H1 (cell line): ENCODE data around the gene SMTN. TPM values are rescaled to one million over a fixed set of nuclear protein-coding genes. Genes with fewer than 3 reads are reported as not detected.

Source experiments
- CTCF ChIA-PET: fragments of 300-600 bp; sonication (Branson Sonifier 250); formaldehyde crosslinking; loops from one replicate; lab custom pipeline; 2021; ENCODE audit not compliant: partially characterized antibody; lab: Charles Lee
- POLR2A ChIA-PET: fragments of 300-600 bp; sonication (Branson Sonifier 250); formaldehyde crosslinking; loops from one replicate; lab custom pipeline; 2021; ENCODE audit warnings: inconsistent platforms; ENCODE audit not compliant: partially characterized antibody; lab: Charles Lee
- DNase-seq, 2 experiments: peaks; one replicate each; pipeline versions ENCODE4 v3.0.0 to v3.0.0-alpha.2; 2010 to 2022; ENCODE audit warnings: low spot score in 2 of 2, low read depth in 1 of 2, mixed read lengths in 1 of 2
- FAIRE-seq: peaks from 2 replicates; lab custom pipeline; 2011; peaks lifted over from hg19 to GRCh38; lab: Jason Lieb, UNC
- H2AFZ ChIP-seq: 2 replicates; pipeline ENCODE4 v1.8.1; 2012; ENCODE audit warnings: low read length, inconsistent platforms
- H2AK5ac ChIP-seq: 2 replicates; pipeline ENCODE4 v1.6.1; 2013; ENCODE audit warnings: low read depth, low read length
- H2BK120ac ChIP-seq: replicated peaks from 2 replicates; pipeline ENCODE3; 2013; ENCODE audit warnings: low read depth, low read length, inconsistent platforms
- H2BK12ac ChIP-seq: 2 replicates; pipeline ENCODE4 v1.6.1; 2013; ENCODE audit warnings: low read depth, low read length
- H2BK15ac ChIP-seq: 2 replicates; pipeline ENCODE4 v1.6.1; 2013; ENCODE audit warnings: low read length
- H2BK20ac ChIP-seq: 2 replicates; pipeline ENCODE4 v1.6.1; 2013; ENCODE audit warnings: low read length
- H2BK5ac ChIP-seq: 2 replicates; pipeline ENCODE4 v1.6.1; 2013; ENCODE audit warnings: low read depth, low read length
- H3K14ac ChIP-seq: 2 replicates; pipeline ENCODE4 v1.6.1; 2013; ENCODE audit warnings: inconsistent platforms; ENCODE audit not compliant: insufficient read length
- H3K18ac ChIP-seq: 2 replicates; pipeline ENCODE4 v1.6.1; 2013; ENCODE audit warnings: low read length; ENCODE audit errors: extremely low read depth
- H3K23ac ChIP-seq: 2 replicates; pipeline ENCODE4 v1.6.1; 2013; ENCODE audit warnings: inconsistent platforms; ENCODE audit not compliant: insufficient read length
- H3K23me2 ChIP-seq: 2 replicates; pipeline ENCODE4 v1.6.1; 2013; ENCODE audit warnings: low read depth, low read length
- H3K27ac ChIP-seq: 2 replicates; pipeline ENCODE4 v1.6.1; 2011; ENCODE audit warnings: low read depth, low read length, inconsistent platforms
- H3K27me3 ChIP-seq, 4 experiments: replicated peaks in 1 of 4; 1 replicate in 1 of 4; 2 replicates in 3 of 4; pipeline versions ENCODE4 v1.6.1 to v1.8.1; 2011 to 2013; ENCODE audit warnings: low read length in 3 of 4, mild to moderate bottlenecking in 3 of 4, inconsistent platforms in 2 of 4, mixed read lengths in 2 of 4, moderate library complexity in 1 of 4; ENCODE audit not compliant: control insufficient read depth in 3 of 4, insufficient read depth in 3 of 4; ENCODE audit errors: extremely low read depth in 1 of 4
- H3K36me3 ChIP-seq, 4 experiments: 2 replicates each; pipeline versions ENCODE4 v1.6.1 to v1.8.1; 2011 to 2013; ENCODE audit warnings: mild to moderate bottlenecking in 4 of 4, low read length in 3 of 4, moderate library complexity in 2 of 4, control low read depth in 1 of 4, inconsistent platforms in 1 of 4; ENCODE audit not compliant: insufficient read depth in 4 of 4, control insufficient read depth in 2 of 4
- H3K4ac ChIP-seq: replicated peaks from 2 replicates; pipeline ENCODE3; 2013; ENCODE audit warnings: low read length, low read depth, mixed read lengths, inconsistent platforms; ENCODE audit not compliant: insufficient read length
- H3K4me1 ChIP-seq, 4 experiments: replicated peaks in 1 of 4; 1 replicate in 1 of 4; 2 replicates in 3 of 4; pipeline versions ENCODE4 v1.6.1 to v1.8.1; 2011 to 2013; ENCODE audit warnings: low read length in 3 of 4, inconsistent platforms in 2 of 4, mixed read lengths in 1 of 4; ENCODE audit not compliant: insufficient read depth in 4 of 4, control insufficient read depth in 3 of 4
- H3K4me2 ChIP-seq, 2 experiments: 2 replicates each; pipeline versions ENCODE4 v1.6.1 to v1.8.1; 2011 to 2013; ENCODE audit warnings: low read depth in 2 of 2, low read length in 2 of 2, control low read depth in 1 of 2, inconsistent platforms in 1 of 2, mild to moderate bottlenecking in 1 of 2; ENCODE audit not compliant: insufficient read depth in 1 of 2
- H3K4me3 ChIP-seq, 4 experiments: fragments of 200-600, 300-600 bp in 1 of 4; sonication (generic), shearing (Covaris generic), sonication (Bioruptor Twin) in 1 of 4; 2 replicates each; pipeline versions ENCODE4 v1.5.1 to v1.8.1; 2011 to 2016; ENCODE audit warnings: low read length in 4 of 4, low read depth in 3 of 4, control low read depth in 2 of 4, inconsistent platforms in 2 of 4, mild to moderate bottlenecking in 2 of 4, mixed read lengths in 1 of 4, moderate library complexity in 1 of 4; ENCODE audit not compliant: insufficient read depth in 2 of 4; ENCODE audit errors: extremely low read depth in 1 of 4
- H3K56ac ChIP-seq: replicated peaks from 2 replicates; pipeline ENCODE3; 2013; ENCODE audit warnings: low read depth, mild to moderate bottlenecking, mixed read lengths, low read length, inconsistent platforms; ENCODE audit not compliant: insufficient read length
- H3K79me1 ChIP-seq: 2 replicates; pipeline ENCODE4 v1.6.1; 2013; ENCODE audit warnings: low read depth, low read length, control low read depth
- H3K79me2 ChIP-seq, 2 experiments: 2 replicates each; pipeline versions ENCODE4 v1.6.1 to v1.8.1; 2012 to 2013; ENCODE audit warnings: low read length in 2 of 2, mild to moderate bottlenecking in 2 of 2, inconsistent platforms in 1 of 2; ENCODE audit not compliant: insufficient read depth in 2 of 2, control insufficient read depth in 1 of 2
- H3K9ac ChIP-seq, 4 experiments: replicated peaks in 1 of 4; 1 replicate in 1 of 4; 2 replicates in 3 of 4; pipeline versions ENCODE4 v1.6.1 to v1.8.1; 2011 to 2013; ENCODE audit warnings: low read depth in 3 of 4, low read length in 3 of 4, control low read depth in 2 of 4, mild to moderate bottlenecking in 2 of 4, moderate library complexity in 2 of 4, inconsistent platforms in 1 of 4; ENCODE audit errors: extremely low read depth in 1 of 4
- H3K9me3 ChIP-seq, 2 experiments: 2 replicates each; pipeline versions ENCODE4 v1.6.1 to v1.8.1; 2012 to 2013; ENCODE audit warnings: mild to moderate bottlenecking in 2 of 2, moderate library complexity in 2 of 2, control low read depth in 1 of 2, inconsistent platforms in 1 of 2, low read depth in 1 of 2, low read length in 1 of 2, mixed read lengths in 1 of 2; ENCODE audit not compliant: insufficient read depth in 2 of 2
- H4K20me1 ChIP-seq, 2 experiments: replicated peaks in 1 of 2; 2 replicates each; pipeline versions ENCODE3 to v1.8.1; 2011 to 2013; ENCODE audit warnings: inconsistent platforms in 2 of 2, low read length in 2 of 2, mild to moderate bottlenecking in 1 of 2; ENCODE audit not compliant: insufficient read depth in 2 of 2, control insufficient read depth in 1 of 2
- H4K5ac ChIP-seq: 2 replicates; pipeline ENCODE4 v1.6.1; 2013; ENCODE audit warnings: low read length, low read depth, mixed read lengths, inconsistent platforms; ENCODE audit not compliant: insufficient read length
- H4K8ac ChIP-seq: 2 replicates; pipeline ENCODE4 v1.8.0; 2013; ENCODE audit warnings: mild to moderate bottlenecking, moderate library complexity, low read length, inconsistent platforms; ENCODE audit not compliant: insufficient read depth; ENCODE audit errors: extremely low read depth
- H4K91ac ChIP-seq: replicated peaks from 2 replicates; pipeline ENCODE3; 2013; ENCODE audit warnings: low read length, mixed read lengths, inconsistent platforms; ENCODE audit not compliant: insufficient read length
- CHD2 ChIP-seq: IDR thresholded peaks from 2 replicates; pipeline ENCODE4 v1.6.1; 2012; ENCODE audit warnings: low read length, improper control_type of control experiment
- JUND ChIP-seq: IDR thresholded peaks from 2 replicates; pipeline ENCODE4 v1.6.1; 2011; ENCODE audit warnings: mild to moderate bottlenecking, improper control_type of control experiment, low read length
- KDM5A ChIP-seq: fragments of 200-600 bp; IDR thresholded peaks from 2 replicates; pipeline ENCODE4 v1.7.1; 2012; ENCODE audit warnings: mild to moderate bottlenecking, low read length, inconsistent platforms, mixed read lengths
- POLR2A ChIP-seq, 2 experiments: IDR thresholded peaks; 1 replicate in 1 of 2; 2 replicates in 1 of 2; pipeline ENCODE4 v1.6.1; 2011; ENCODE audit warnings: low read depth in 2 of 2, low read length in 2 of 2, mild to moderate bottlenecking in 2 of 2; ENCODE audit errors: control extremely low read depth in 1 of 2
- POLR2AphosphoS5 ChIP-seq: IDR thresholded peaks from 2 replicates; pipeline ENCODE4 v1.6.1; 2011; ENCODE audit warnings: low read depth, low read length
- RXRA ChIP-seq: IDR thresholded peaks from 2 replicates; pipeline ENCODE4 v1.6.1; 2011; ENCODE audit warnings: low read depth, mild to moderate bottlenecking, low read length, moderate library complexity; ENCODE audit not compliant: insufficient read depth
- SAP30 ChIP-seq: fragments of 300-600 bp; sonication (generic); IDR thresholded peaks from 2 replicates; pipeline ENCODE4 v1.7.1; 2012; ENCODE audit warnings: low read length, moderate library complexity, mild to moderate bottlenecking, inconsistent platforms; ENCODE audit not compliant: insufficient read depth, insufficient replicate concordance
- SIX5 ChIP-seq: IDR thresholded peaks from 2 replicates; pipeline ENCODE4 v1.6.1; 2011; ENCODE audit warnings: mild to moderate bottlenecking, low read depth, low read length
- SP1 ChIP-seq: IDR thresholded peaks from 2 replicates; pipeline ENCODE4 v1.6.1; 2011; ENCODE audit warnings: low read depth, low read length
- TAF1 ChIP-seq: IDR thresholded peaks from 2 replicates; pipeline ENCODE4 v1.6.1; 2011; ENCODE audit warnings: mild to moderate bottlenecking, low read depth, low read length
- polyA plus RNA-seq, 7 experiments: library from polyadenylated mRNA; depleted of rRNA in 3 of 7; stranded (reverse) in 5 of 7; unstranded in 2 of 7; fragments of >200 nt in 5 of 7; fragments of 200-250 nt in 2 of 7; gene quantifications; 1 replicate in 5 of 7; 2 replicates in 1 of 7; 4 replicates in 1 of 7; pipeline versions ENCODE4 v1.2.1 to v1.2.3, GENCODE V29; 2011 to 2013; ENCODE audit warnings: missing spikeins in 2 of 7, mixed read lengths in 2 of 7
- total RNA-seq: library from RNA; stranded (reverse); fragmentation: NEBNext Ultra II Directional; extraction: Animal tissue kit (Norgen Biotek cat#: 25700); gene quantifications from 2 replicates; pipeline ENCODE4 v1.2.1, GENCODE V29; 2021

The SMTN gene
- total and polyA plus RNA-seq, 2 of the 8 experiments (the other 6 are each of a cell fraction or from before 2014, with no cell fraction given), result 12.3 to 20.8 TPM

GRCh38 chr22:31144223-31144622 lies 63.1 kb downstream of the SMTN start:
- DNase-seq, result no peak
- no peak overlapping the region for H3K23ac ChIP-seq
- ChIA-PET POLR2A (interaction anchor here (1.3 to 1.5 kb wide), 2 partner anchors 59 to 60 kb away, joined by 3 read pairs; no protein-coding TSS in a partner anchor), CTCF (interaction anchor here (0.7 to 11.9 kb wide), 7 partner anchors 8 to 68 kb away, joined by 3 to 124 read pairs (median 4); partner anchors contain the start of genes LIMK2 and SELENOM)
- no peak overlapping the region for H3K4me2 ChIP-seq
- no peak overlapping the region for H3K56ac ChIP-seq
- H3K14ac ChIP-seq, result no peak overlapping the region
- H3K4ac ChIP-seq, result no peak overlapping the region
- H4K91ac ChIP-seq, result no peak overlapping the region
- no peak overlapping the region for H2BK15ac ChIP-seq
- H3K4me1 ChIP-seq, result peaks cover 2 to 15% (median 9%) of the 10 kb centered on the region in 4 experiments
- no peak overlapping the region for H2AFZ ChIP-seq
- no peak overlapping the region for H3K9ac ChIP-seq
- no peak overlapping the region for H4K8ac ChIP-seq
- H3K4me3 ChIP-seq, result no peak overlapping the region
- H3K18ac ChIP-seq, result no peak overlapping the region
- peaks cover 0 to 8% of the 10 kb centered on the region in 2 experiments; a peak in 2 of 4 replicates for H3K79me2 ChIP-seq
- H4K20me1 ChIP-seq, result peaks cover 0 to 2% of the 10 kb centered on the region in 2 experiments
- H2BK120ac ChIP-seq, result no peak overlapping the region
- H4K5ac ChIP-seq, result no peak overlapping the region
- H3K27me3 ChIP-seq, result 0 out of 7 replicates have a peak, but pooled peaks cover 0 to 3% (median 0%) of the 10 kb centered on the region in 4 experiments
- no peak for FAIRE-seq
- TF ChIP-seq SIX5 (no peak), CHD2 (no peak), RXRA (no peak), TAF1 (no peak), POLR2AphosphoS5 (no peak), POLR2A (IDR thresholded peaks at IDR 0.05; ENCODE audit: control extremely low read depth in 1 of 2, low read depth in 2 of 2, low read length in 2 of 2) (no peak), SAP30 (no peak), JUND (no peak), KDM5A (no peak), SP1 (no peak)
- H3K79me1 ChIP-seq, result peaks cover 8% of the 10 kb centered on the region; the same call in 1 of the 2 replicates
- no peak overlapping the region for H2BK12ac ChIP-seq
- peaks cover 9% of the 10 kb centered on the region for H3K23me2 ChIP-seq
- H2BK20ac ChIP-seq, result no peak overlapping the region
- H3K27ac ChIP-seq, result no peak overlapping the region
- no peak overlapping the region for H2AK5ac ChIP-seq
- peaks cover 0 to 5% of the 10 kb centered on the region in 2 experiments; a peak in 1 of 4 replicates for H3K9me3 ChIP-seq
- no peaks in the 10 kb centered on the region for H3K36me3 ChIP-seq
- H2BK5ac ChIP-seq, result no peak overlapping the region
